Pancreas (tissue), 10 donors: ENCODE measurements around the gene CIAO2B. TPM values are rescaled to one million over a fixed set of nuclear protein-coding genes. Genes with fewer than 3 reads are reported as not detected.

Source experiments
- ATAC-seq, 4 donors: fragments of 200-7000 bp; cut with Tn5 transposase; one replicate each; pipeline versions ENCODE4 v1.8.0 to v1.9.1; 2020; ENCODE audit warnings: mild to moderate bottlenecking in 4 of 4, moderate library complexity in 4 of 4
- DNase-seq, 6 donors: peaks; one replicate each; pipeline ENCODE4 v3.0.0-alpha.2; 2020
- FAIRE-seq: peaks from 2 replicates; lab custom pipeline; 2012; peaks lifted over from hg19 to GRCh38; lab: Jason Lieb, UNC
- H3K27ac ChIP-seq, 4 donors: fragments of 200-600 bp; sonication (generic); 1 replicate in 3 of 4; 2 replicates in 1 of 4; pipeline versions ENCODE4 v1.5.0 to v1.8.0; 2020
- H3K27me3 ChIP-seq, 4 donors: fragments of 200-600 bp; one replicate each; pipeline ENCODE4 v1.8.0; 2021
- H3K36me3 ChIP-seq, 3 donors: fragments of 200-600 bp; sonication (generic) in 1 of 3; one replicate each; pipeline versions ENCODE4 v1.5.0 to v1.8.0; 2020 to 2021
- H3K4me1 ChIP-seq, 3 donors: fragments of 200-600 bp; one replicate each; pipeline ENCODE4 v1.8.0; 2021
- H3K4me3 ChIP-seq, 4 donors: fragments of 200-600 bp; sonication (generic) in 2 of 4; one replicate each; pipeline versions ENCODE4 v1.5.0 to v1.8.0; 2020 to 2021
- H3K9me3 ChIP-seq, 4 donors: fragments of 200-600 bp; one replicate each; pipeline ENCODE4 v1.8.0; 2021
- WGBS, 2 donors: extraction: QIAGEN DNeasy Blood & Tissue Kit; methylation state at CpG; one replicate each; pipeline ENCODE4 v1.1.7; 2013; 5-methylcytosine and 5-hydroxymethylcytosine counted together
- intact Hi-C, 3 donors: fragments of 100-400 bp; cut with DNase I; formaldehyde crosslinking; loops; one replicate each; pipeline versions ENCODE4 v1.11.1 to v1.14.2; 2022
- polyA plus RNA-seq, 2 donors: library from polyadenylated mRNA; stranded (reverse); fragments of 200-250 nt; gene quantifications; one replicate each; pipeline ENCODE4 v1.2.3, GENCODE V29; 2013
- total RNA-seq, 6 donors: library from RNA; stranded (reverse); fragmentation: NEBNext Ultra II Directional in 4 of 6; extraction: Animal tissue kit (Norgen Biotek cat#: 25700) in 4 of 6; gene quantifications; one replicate each; pipeline versions ENCODE4 v1.2.1 to v1.2.4, GENCODE V29; 2021 to 2023
- TF ChIP-seq, protein P1 (sequence below), 4 donors: fragments of 200-600 bp; sonication (generic) in 3 of 4; IDR thresholded peaks; one replicate each; pipeline versions ENCODE4 v1.5.0 to v1.8.0; 2021; ENCODE audit warnings: antibody characterized with exemption in 4 of 4
- donor health status: healthy with polysubstance abuse.
- donor health status: DM: no; HTN: no; CAD: no; lungs with moderate emphysema.
- donor health status: DM: no; HTN: no; CAD: no.
- donor health status: control.
- donor health status: control.
- donor health status: Bipolar disorder and iron deficiency.
- donor health status: DM: yes; HTN: yes; CAD: no.
- donor health status: DM: no; HTN: no; CAD: no.
- donor health status: DM: no; HTN: no; CAD: no.
- donor health status: DM: yes; HTN: yes; CAD: no.

Gene CIAO2B
- total and polyA plus RNA-seq, 8 donors = 14.8 to 86.9 (median 26.3) TPM

DNA sequence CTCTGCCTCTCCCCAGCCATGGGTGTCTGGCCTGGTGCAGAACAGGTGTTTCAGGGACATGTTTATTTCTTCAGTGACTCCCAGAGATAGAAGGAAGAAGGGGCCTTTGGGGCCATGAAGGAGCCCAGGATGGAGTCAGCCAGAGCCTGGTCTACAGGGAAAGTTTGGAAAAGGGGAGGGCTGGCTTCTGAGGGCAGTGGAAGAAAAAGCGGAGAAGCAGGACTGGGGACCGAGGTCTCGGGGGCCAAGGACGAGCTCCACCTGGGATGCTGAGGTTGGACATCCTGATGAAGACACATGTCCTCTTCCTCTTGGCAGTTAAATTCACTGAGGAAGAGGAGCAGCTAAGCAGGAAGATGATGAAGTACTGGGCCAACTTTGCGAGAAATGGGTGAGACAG lies 8.8 kb upstream of the CIAO2B start:
- no peaks in the 10 kb centered on the region for H3K4me1 ChIP-seq
- H3K36me3 ChIP-seq = peaks cover 0 to 35% (median 27%) of the 10 kb centered on the region in 3 donors
- intact Hi-C loops = no loop called here
- ATAC-seq (no peak), FAIRE-seq (no peak), DNase-seq (peak in 1 of 6 donors; percentile 29)
- H3K4me3 ChIP-seq = no peak overlapping the region
- H3K9me3 ChIP-seq = no peaks in the 10 kb centered on the region
- WGBS, 2 donors = 84 to 89% methylated on average over 5 of the region's 5 CpGs
- H3K27ac ChIP-seq = no peak overlapping the region
- no peaks in the 10 kb centered on the region for H3K27me3 ChIP-seq
- TF ChIP-seq, protein P1, sequence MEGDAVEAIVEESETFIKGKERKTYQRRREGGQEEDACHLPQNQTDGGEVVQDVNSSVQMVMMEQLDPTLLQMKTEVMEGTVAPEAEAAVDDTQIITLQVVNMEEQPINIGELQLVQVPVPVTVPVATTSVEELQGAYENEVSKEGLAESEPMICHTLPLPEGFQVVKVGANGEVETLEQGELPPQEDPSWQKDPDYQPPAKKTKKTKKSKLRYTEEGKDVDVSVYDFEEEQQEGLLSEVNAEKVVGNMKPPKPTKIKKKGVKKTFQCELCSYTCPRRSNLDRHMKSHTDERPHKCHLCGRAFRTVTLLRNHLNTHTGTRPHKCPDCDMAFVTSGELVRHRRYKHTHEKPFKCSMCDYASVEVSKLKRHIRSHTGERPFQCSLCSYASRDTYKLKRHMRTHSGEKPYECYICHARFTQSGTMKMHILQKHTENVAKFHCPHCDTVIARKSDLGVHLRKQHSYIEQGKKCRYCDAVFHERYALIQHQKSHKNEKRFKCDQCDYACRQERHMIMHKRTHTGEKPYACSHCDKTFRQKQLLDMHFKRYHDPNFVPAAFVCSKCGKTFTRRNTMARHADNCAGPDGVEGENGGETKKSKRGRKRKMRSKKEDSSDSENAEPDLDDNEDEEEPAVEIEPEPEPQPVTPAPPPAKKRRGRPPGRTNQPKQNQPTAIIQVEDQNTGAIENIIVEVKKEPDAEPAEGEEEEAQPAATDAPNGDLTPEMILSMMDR (IDR thresholded peaks at IDR 0.05) = no peak

- intact Hi-C loops = no loop called here
- H3K36me3 ChIP-seq = peaks cover 0 to 35% (median 27%) of the 10 kb centered on the region in 3 donors
- no peak for FAIRE-seq
- no peak for ATAC-seq
- no peak overlapping the region for H3K4me3 ChIP-seq
- no peaks in the 10 kb centered on the region for H3K27me3 ChIP-seq
- 94% methylated on average over 16 of the region's 16 CpGs for WGBS, 2 donors
- TF ChIP-seq, protein P1 (IDR thresholded peaks at IDR 0.05) = no peak
- no peak overlapping the region for H3K27ac ChIP-seq
- H3K9me3 ChIP-seq = no peaks in the 10 kb centered on the region
- DNase-seq = peak in 1 of 6 donors; percentile 14
- peaks cover 0 to 13% (median 4%) of the 10 kb centered on the region in 3 donors for H3K4me1 ChIP-seq
These were observed 6.0 kb upstream of the CIAO2B start for GRCh38 chr16:66940236-66940635.

DNA sequence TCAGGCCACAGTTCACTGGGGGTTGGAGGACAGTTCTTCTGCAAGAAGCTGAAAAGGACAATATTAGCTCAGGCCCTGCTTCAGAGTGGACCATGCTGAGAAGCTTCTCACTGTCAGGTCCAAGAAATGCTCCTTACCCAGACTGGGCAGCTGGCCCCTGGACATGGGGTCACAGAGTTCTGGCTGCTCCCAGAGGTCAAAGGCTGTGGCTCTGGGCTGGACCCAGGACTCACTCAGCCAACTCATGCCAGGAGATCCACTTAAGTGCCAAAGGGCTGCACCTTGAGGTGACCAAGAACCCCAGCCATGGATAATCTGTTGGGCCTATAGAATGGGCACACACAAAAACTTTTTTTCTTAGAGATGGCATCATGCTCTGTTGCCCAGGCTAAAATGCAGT lies 5.2 kb upstream of the CIAO2B start:
- H3K27ac ChIP-seq = no peak overlapping the region
- H3K27me3 ChIP-seq = no peaks in the 10 kb centered on the region
- no peak for ATAC-seq
- H3K9me3 ChIP-seq = no peaks in the 10 kb centered on the region
- intact Hi-C loops = no loop called here
- TF ChIP-seq, protein P1 (IDR thresholded peaks at IDR 0.05) = no peak
- DNase-seq = peak in 1 of 6 donors; percentile 27
- H3K36me3 ChIP-seq = peaks cover 0 to 35% (median 27%) of the 10 kb centered on the region in 3 donors
- H3K4me1 ChIP-seq = peaks cover 0 to 13% (median 4%) of the 10 kb centered on the region in 3 donors
- no peak overlapping the region for H3K4me3 ChIP-seq
- no peak for FAIRE-seq

DNA sequence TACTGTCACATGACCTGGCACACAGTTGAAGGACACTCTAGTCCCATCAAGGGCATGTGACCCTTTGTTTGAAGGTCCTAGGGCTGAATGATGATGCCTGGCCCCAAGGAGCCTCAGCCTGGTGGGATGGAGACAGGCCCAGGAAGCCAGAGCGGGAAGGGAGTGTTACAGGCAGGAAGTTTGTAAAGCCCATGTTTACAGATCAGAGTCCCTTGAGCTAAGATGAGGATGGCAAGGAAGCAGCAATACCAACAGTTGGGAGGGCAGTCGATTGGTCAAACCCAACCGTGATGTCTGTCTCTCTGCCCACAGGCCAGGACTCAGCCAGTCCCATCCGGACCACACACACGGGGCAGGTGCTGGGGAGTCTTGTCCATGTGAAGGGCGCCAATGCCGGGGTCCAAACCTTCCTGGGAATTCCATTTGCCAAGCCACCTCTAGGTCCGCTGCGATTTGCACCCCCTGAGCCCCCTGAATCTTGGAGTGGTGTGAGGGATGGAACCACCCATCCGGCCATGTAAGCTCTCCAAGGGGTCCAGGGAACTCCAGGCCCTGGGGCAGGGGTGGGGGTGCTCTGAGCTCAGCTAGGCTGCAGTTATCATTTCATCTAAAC lies 3.6 kb upstream of the CIAO2B start:
- Histone ChIP-seq H3K4me3 (no peak overlapping the region), H3K27ac (no peak overlapping the region), H3K36me3 (peaks cover 0 to 32% (median 21%) of the 10 kb centered on the region in 3 donors), H3K9me3 (no peaks in the 10 kb centered on the region), H3K4me1 (peaks cover 4 to 20% (median 11%) of the 10 kb centered on the region in 3 donors), H3K27me3 (no peaks in the 10 kb centered on the region)
- ATAC-seq = no peak
- TF ChIP-seq, protein P1 (IDR thresholded peaks at IDR 0.05) = no peak
- whole genome bisulfite sequencing, 2 donors = 92 to 93% methylated on average over 10 of the region's 10 CpGs
- intact Hi-C loops = no loop called here
- DNase-seq = peak in 1 of 6 donors; percentile 51
- FAIRE-seq = no peak

GRCh38 chr16:66936889-66937554 lies 2.8 kb upstream of the CIAO2B start:
- ATAC-seq (no peak), FAIRE-seq (no peak), DNase-seq (peak in 1 of 6 donors; percentile 8)
- TF ChIP-seq, protein P1 (IDR thresholded peaks at IDR 0.05) = no peak
- Histone ChIP-seq H3K27ac (no peak overlapping the region), H3K9me3 (no peaks in the 10 kb centered on the region), H3K27me3 (no peaks in the 10 kb centered on the region), H3K4me3 (no peak overlapping the region), H3K4me1 (peaks cover 4 to 20% (median 11%) of the 10 kb centered on the region in 3 donors), H3K36me3 (peaks cover 0 to 23% (median 17%) of the 10 kb centered on the region in 3 donors)
- 67 to 85% methylated on average over 4 of the region's 4 CpGs for WGBS, 2 donors
- intact Hi-C loops = no loop called here
